Measurements from ENCODE around the gene IQCC.

IQCC gene

GRCh38 chr1:32224285-32224684 lies 18.8 kb downstream of the IQCC start:
- no peak for DNase-seq

GRCh38 chr1:32228771-32229170 lies 23.3 kb downstream of the IQCC start:
- DNase-seq = no peak

- DNase-seq = no peak
Measured at GRCh38 chr1:32231843-32232432, 26.5 kb downstream of the IQCC start.

GRCh38 chr1:32232558-32233304 lies 27.3 kb downstream of the IQCC start:
- no peak for DNase-seq

- no peak for DNase-seq
Measured at GRCh38 chr1:32234792-32235191, 29.3 kb downstream of the IQCC start.

GRCh38 chr1:32239337-32239736 lies 33.9 kb downstream of the IQCC start:
- DNase-seq = peak; percentile 52

- peak; percentile 68 for DNase-seq
Measured at GRCh38 chr1:32239790-32240139, 34.3 kb downstream of the IQCC start.

- peak; percentile 91 for DNase-seq
Measured at GRCh38 chr1:32240140-32240951, 34.9 kb downstream of the IQCC start.

GRCh38 chr1:32241001-32241763 lies 35.7 kb downstream of the IQCC start:
- peak; percentile 67 for DNase-seq

- peak; percentile 5 for DNase-seq
Measured at GRCh38 chr1:32242341-32242851, 36.9 kb downstream of the IQCC start.

GRCh38 chr1:32246888-32247273 lies 41.4 kb downstream of the IQCC start, which contains the start of gene FAM167B:
FAM167B (plus strand) TSS chr1:32247222; CDS start chr1:32247422, 200 bp downstream.
- DNase-seq = no peak

- DNase-seq = no peak
Measured at GRCh38 chr1:32247452-32247851, 42.0 kb downstream of the IQCC start.

- peak; percentile 87 for DNase-seq
Measured at GRCh38 chr1:32247983-32248889, 42.8 kb downstream of the IQCC start.

- peak; percentile 5 for DNase-seq
Measured at GRCh38 chr1:32249831-32250525, 44.5 kb downstream of the IQCC start.

GRCh38 chr1:32250893-32251716 lies 45.6 kb downstream of the IQCC start, which contains the start of gene LCK:
LCK (plus strand) TSS chr1:32251265; CDS start chr1:32274330, 23,065 bp downstream.
- DNase-seq = no peak

GRCh38 chr1:32255072-32256071 lies 49.9 kb downstream of the IQCC start:
- no peak for DNase-seq

- no peak for DNase-seq
Measured at GRCh38 chr1:32256473-32257226, 51.2 kb downstream of the IQCC start.

- no peak for DNase-seq
Measured at GRCh38 chr1:32257227-32257508, 51.7 kb downstream of the IQCC start.

Measured in NCI-H146 (cell line).